Activated CD4-positive, alpha-beta T cell treated with anti-CD3 and anti-CD28 coated beads, Interleukin-2, amount 50 U/mL, for 16 hours (primary cell): ENCODE measurements around the gene SLC17A9.

Experiments used
- DNase-seq: peaks from one replicate; pipeline ENCODE4 v3.0.0-alpha.2; 2020

SLC17A9 gene

DNA sequence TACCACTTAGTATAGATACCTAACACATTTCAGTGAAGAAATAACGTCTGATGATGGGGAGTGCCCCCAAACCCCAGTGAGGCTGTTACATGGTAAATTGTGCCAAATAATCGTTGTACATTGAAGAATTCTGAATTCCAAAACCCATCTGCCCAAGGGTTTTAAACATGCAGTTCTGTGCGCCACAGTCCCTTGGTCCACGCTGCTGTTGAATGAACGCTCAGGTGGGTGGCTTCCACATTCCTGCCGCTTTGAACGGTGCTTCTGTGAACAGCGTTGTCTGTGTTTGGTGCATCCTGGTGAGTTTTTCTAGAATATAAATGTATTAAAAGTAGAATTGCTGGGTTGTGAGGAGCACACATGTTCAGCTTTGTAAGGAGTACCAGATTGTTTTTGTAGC is 11.6 kb upstream of the SLC17A9 start:
- DNase-seq, result no peak

DNA sequence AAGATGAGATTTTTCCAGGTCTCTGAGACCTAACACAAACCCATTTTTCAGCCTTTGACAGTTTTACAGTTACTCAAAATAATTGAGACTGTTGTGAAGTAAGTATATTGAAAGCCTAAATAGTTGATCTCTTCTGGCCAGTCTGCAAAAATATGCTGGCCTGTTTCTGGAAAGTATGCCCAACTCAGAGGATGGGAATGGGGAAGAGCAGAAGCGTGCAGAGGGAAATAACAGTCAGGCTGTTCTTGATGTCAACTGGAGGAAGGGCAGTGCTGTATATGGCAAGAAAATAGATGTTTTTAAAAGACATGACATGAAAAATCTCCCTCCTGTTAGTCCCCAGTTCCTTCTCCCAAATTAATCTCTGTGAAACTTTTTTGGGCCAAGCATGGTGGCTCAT is 10.7 kb upstream of the SLC17A9 start:
- no peak for DNase-seq

DNA sequence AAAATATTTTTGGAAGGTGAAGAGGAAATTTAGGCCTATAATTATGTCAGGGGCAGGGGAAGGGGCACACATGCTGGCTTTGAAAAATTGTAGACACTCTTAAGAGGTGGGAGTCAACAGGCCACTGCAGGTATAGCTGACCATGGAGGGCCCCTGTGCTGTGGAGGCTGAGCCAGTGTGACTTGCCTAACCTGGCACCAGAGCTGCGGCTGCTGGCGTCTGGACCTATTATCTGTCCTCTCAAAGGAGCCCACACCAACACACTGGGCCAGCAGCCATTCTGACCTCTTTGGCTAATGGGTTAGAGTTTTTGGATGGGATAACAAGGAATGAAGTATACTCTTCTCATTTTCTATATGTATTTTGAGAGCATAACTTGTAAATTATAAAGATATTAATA is 10.1 kb upstream of the SLC17A9 start:
- no peak for DNase-seq

DNA sequence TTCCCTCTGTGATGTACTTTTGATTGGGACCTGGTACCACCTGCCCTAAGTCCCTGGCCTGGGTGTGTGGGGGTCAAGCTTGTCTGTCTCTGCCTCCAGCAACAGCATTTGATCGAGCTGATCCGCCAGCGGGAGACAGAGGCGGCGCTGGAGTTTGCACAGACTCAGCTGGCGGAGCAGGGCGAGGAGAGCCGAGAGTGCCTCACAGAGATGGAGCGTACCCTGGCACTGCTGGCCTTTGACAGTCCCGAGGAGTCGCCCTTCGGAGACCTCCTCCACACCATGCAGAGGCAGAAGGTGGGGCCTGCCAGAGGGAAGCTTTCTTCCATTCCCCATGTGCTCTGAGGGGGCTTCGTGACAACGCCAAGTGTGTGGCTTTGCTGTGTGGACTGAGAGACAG is 9.1 kb upstream of the SLC17A9 start:
- no peak for DNase-seq

DNA sequence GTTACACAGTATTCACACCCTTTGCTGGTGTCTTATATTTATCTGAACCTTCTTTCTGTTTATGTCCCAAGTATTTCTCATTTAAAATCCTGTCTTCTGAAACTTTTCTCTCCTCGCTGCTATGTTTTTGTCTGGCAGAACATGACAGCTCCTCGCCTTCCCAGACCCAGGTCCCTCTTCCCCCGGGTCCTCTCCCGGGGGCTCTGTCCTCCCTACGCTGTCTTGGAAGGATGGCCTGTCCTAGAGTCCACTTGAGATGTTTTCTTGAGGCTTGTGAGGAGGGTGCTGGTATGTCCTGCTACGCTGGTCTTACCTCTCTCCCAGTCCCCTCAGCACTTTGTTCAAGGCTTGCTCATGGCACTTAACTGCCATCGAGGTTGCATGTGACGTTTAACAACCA is 8.3 kb upstream of the SLC17A9 start:
- DNase-seq, result no peak

DNA sequence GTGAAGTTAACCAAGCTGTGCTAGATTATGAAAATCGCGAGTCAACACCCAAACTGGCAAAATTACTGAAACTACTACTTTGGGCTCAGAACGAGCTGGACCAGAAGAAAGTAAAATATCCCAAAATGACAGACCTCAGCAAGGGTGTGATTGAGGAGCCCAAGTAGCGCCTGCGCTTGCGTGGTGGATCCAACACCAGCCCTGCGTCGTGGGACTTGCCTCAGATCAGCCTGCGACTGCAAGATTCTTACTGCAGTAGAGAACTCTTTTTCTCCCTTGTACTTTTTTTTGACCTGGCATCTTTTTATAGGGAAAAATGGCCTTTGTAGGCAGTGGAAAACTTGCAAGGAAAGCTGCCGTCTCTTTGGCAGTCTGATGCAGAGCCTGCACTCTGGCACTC is 7.8 kb upstream of the SLC17A9 start:
- DNase-seq, result no peak

DNA sequence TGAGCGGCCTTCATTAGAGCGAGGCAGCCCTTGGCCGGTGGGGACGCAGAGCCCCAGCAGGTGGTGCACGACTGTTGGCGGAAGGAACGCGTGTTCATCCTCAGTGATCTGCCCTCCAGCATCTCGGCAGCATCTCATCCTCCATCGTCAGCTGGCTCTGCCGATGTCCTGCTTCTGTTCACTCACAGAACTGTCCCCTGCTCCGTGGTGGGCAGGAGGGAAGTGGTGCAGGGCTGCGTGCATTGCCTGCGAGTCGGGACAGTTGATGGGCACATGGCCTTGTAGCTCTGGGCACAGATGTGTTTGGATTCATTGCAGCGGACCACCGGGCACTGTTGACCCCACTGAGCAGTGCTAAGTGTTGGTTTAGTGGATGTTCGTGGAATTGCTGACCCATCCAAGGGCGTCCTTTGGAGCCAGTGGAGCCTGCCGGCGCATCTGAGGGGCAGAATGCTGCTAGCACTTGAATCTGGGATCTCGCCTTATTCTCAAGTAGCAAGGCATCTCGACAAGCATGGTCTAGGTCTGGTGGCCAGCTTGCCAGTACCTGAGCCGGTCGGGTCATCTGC is 6.7 kb upstream of the SLC17A9 start:
- DNase-seq, result no peak

DNA sequence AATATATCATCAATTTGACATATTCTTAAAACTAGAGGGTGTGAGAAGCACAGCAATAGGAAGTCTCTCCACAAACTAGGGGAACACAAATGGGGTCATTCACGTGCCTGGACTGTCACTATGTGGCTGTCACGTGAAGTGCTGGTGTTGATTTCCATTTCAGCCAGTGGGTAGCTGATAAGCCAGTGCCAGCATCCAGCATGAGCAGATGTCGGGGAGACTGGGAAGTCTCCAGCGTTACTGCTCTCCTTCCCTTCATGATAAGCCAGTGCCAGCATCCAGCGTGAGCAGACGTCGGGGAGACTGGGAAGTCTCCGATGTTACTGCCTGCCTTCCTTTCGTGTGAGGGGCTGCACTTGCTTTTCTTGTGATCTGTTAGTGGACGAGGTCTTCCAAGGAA is 5.6 kb upstream of the SLC17A9 start:
- DNase-seq, result no peak

DNA sequence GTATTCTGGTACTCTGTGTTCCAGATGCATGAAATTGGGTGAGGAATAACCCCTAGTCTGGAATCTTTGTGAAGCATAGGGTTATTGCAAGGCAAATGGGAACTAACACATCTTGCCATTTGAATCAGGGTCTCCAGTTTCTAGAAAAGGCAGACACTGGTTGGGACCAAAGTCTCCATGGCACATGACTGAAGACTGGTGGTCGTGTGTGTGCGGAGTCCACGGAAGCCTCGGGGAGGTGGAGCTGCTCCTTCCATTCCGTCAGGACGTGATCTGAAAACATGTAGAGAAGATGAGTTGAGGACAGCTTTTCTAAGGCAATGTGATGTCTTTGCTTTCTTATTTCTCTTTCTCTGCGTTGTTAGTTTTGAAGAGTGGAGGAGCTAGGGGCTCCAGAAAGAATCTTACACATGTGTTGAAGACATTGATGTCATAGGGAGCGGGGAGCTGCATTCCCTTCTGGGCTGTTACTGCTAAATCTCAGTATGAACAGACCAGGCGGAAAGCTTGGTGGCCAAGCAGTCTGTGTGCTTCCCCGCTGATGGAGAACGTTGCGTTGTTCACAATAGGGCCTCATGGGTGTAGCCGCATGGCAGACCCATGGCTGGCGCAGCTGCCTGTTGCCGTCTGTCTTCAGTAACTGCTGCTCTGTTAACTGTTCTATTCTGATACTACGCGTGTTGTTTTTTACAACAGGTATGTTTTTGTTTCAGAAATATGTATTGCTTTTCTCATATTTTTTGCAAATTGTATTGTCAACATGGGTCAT is 4.8 kb upstream of the SLC17A9 start:
- no peak for DNase-seq

DNA sequence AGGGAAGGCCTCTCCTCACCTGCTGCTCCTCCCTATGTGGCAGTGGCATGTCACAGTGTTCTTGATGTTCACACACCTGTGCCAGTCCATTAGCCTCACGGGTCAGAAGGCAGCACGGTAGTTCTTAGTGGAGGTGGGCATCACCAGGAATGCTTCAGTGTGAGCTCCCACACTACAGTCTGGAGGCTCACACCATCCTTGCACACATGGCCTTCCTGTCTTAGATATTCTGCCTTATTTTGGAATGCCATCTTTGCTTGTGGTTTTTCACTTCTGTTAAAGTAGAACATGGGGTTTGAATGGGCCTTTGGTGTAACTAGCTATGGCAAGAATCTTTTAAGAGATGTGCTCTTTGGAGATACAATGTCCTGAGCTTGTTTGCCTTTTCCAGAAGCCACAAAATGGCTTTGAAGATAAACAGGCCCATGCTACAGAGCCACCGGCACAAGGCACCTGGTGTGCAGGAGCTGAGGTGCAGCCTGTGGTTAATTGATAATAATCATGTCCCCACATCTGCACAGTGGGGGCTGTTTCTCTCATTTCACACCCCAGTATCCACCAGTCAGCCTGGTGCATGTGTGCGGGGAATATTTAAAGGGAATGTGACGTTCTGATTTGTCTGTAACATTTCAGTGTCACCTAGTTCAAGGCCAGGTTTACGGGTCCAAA is 3.2 kb upstream of the SLC17A9 start:
- DNase-seq, result no peak

DNA sequence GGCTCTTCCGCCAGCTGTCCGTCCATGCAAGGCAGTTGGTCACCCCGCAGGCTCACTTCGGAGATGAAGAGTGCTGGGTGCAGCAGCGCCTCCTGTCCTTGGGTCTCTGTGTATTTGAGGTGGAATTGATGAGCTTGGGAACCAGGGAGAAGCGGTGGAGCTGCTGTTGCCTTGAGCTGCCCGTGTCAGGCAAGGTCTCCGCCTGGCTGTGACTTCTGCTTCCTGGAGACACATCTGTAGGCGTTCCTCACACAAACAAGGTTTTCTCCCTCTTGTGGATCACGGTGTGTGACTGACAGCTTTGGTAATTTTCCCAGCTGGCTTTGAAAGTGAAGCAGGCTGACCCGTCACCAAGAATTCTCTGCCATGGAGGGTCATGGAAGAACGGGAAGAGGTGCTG is 2.5 kb upstream of the SLC17A9 start:
- no peak for DNase-seq

DNA sequence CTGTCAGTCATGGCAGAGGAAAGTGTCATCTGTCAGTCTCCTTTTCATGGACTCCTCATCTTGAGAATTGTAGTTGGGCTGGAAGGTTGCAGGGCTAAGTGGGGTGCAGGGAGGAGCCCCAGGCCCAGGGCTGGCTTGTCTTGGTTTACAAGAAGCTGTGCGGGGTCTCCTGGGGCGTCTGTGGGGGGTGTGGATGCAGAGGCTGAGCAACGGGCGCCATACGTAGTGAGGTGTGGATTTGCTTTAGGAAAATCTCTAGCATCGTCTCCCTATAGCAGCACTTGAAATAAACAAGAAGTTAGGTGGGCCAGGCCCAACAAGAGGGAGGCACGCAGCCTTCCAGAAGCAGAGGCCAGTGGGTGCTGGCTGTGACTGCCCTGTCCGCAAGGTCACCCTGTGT is 1.8 kb upstream of the SLC17A9 start:
- no peak for DNase-seq

DNA sequence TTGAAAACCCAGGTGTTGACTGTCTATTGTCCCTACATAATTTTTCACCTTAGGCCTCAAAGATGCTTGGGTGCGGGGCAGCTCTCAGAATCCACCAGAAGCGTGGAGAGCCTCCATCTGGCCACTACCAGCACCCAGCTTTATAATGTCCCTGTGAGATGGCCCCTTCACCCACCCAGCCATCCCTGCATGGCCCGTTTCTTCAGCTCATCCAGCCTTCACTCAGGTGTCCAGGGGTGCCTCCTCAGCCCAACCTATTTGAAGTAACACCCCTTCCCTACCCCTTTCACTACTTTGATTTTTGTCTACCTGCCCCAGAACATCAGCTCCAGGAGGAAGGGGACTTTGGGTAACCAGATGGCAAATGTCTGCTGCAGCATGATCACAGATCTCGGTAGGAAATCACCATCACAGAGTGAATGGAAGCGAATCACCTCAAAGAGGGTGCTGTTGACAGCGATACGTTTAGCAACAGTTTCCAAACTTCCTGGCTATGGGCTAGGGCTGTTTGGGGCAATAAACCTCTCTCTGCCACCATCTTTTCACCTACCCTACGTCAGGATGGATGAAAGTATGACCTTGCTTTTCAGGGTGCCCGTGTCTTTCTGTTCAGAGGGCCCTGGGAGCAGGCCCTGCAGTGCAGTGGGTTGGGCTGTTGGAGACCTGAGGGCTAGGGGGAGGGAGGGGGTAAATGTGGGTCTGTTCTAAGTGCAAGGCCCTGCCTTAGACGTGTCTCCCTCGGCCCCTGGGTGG is 1.2 kb upstream of the SLC17A9 start:
- DNase-seq, result no peak

DNA sequence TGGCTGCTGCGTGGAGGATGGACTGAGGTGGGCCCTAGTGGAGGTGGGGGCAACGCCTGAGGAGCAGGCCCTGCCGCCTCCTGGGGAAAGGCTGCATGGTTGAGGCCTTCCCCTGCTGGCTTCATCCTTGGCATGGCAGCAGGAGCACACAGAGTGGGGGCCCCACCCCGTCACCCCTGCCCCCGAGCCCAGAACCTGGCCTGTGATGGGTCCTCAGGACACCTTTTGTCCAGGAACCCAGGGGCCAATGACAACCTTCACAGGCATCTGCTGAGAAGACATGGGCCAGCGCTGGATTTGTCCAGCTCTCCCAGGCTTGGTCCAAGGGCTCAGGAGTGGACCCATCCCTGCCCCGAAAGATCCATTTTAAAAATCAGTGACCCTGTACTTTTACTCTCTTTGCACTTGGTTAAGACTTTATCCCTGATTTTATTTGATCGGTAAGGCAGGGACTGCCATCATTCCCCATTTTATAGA is 575 bp upstream of the SLC17A9 start:
- no peak for DNase-seq

DNA sequence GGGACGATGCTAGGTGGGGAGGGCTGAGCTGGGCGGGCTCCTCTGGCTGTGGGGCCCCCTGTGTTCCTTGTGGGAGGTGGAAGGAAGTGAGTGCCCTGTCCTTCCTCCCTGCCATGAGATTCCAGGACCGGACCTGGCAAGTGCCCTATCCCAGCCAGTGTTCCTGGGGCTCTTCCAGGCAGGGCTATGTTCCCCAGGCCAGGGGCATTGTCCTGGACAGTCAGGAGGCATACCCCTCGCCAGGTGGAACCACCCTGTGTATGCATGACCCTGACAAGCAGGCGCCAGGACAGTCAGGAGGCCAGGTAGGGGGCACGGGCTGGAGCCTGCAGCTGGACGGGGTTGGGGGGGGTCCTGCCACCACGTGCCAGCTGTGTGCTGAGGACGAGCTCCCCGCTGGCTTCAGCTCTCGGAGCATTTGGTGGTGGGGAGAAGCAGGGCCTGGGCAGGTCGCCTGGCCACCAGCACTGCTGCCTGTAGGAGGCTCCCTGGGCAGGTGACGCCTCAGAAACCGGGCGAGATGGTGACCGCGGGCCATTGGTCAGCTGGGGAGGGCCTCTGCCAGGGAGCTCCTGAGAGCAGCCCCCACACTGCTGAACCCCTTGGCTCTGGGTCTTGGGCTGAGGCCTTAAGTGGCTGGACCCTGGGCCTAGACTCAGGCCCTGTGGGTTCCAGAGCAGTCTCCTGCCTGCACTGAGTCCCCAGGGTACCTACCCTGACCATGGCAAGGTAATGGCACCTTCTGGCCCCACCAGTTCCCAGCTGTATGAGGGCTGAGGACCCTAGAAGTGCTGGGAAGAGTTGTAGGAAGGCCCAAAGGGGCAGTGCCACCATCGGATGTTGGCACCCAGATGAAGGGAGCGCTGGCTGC is 694 bp downstream of the SLC17A9 start:
- DNase-seq, result no peak

DNA sequence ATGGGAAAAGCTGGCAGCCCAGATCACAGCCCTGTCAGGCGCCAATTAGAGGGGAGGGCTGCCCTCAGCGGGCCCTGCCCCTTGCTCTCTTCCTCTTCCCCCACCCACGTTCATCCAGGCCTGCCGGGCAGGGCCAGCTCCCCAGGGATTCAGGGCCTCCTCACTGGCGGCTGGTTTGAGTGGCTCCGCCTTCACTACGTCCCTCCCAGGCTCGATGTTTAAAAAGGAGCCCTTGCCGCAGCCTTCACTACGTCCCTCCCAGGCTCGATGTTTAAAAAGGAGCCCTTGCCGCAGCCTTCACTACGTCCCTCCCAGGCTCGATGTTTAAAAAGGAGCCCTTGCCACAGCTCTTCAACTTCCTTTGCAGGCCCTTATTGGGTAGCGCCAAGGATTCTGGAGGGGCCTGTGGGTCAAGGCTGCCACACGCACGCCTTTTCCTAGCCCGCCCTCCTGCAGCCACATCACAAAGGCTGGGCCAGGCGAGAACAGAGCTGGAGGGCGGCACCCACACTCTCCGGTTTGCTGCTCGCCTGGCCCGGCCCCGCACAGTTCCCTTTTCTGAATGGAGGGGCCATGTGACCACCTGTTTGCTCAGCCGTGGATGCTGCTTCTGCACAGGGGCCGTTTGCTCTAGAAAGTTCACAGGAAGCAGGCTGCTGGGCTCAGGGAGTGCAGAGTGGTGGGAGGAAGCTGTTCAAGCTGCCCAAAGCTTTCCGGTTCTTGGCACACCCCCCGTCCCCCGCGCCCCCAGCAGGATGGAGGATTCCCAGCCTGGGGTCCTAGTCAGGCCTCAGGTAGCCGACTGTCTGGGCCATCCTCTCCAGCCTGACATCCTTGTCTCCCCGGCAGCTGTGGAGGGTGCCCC is 1.6 kb downstream of the SLC17A9 start:
- DNase-seq, result peak; percentile 42

DNA sequence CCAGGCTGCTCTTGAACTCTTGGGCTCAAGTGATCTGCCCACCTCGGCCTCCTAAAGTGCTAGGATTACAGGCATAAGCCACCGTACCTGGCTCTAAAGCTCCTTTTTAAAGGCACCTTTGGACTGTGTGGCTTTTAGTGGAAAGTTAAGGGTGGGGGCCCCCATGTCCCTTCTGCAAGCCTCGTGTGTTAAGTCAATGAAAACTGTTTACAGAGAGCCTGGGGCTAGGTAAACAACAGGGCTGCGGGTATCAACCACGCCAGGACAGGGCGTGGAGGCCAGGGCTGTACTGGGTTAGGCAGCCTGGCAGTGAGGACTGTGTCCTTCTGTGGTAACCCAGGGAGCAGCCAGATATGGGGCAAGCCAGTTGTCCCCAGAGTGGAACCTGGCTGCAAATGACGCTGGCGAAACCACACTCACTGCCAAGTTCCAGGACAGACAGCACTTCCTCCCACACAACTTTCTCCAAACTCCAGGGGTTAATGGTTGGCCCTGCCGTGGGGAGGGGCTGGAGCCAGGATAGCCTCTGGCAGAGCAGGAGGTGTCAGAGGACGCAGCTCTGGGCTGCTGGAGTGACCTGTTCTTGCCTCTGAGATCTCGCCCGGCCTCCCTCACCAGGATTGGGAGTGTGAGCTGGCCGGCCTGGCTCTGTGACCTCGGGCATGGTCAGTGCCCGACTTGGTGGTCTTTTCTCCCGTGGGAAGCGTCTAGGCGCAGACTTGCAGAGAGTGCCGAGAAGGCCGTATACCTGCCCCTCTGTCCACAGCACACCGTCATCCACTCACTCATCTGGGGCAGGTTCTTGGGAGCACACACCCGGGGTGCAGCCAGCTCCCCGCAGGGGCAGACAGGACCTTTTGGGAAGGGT is 3.2 kb downstream of the SLC17A9 start:
- no peak for DNase-seq

DNA sequence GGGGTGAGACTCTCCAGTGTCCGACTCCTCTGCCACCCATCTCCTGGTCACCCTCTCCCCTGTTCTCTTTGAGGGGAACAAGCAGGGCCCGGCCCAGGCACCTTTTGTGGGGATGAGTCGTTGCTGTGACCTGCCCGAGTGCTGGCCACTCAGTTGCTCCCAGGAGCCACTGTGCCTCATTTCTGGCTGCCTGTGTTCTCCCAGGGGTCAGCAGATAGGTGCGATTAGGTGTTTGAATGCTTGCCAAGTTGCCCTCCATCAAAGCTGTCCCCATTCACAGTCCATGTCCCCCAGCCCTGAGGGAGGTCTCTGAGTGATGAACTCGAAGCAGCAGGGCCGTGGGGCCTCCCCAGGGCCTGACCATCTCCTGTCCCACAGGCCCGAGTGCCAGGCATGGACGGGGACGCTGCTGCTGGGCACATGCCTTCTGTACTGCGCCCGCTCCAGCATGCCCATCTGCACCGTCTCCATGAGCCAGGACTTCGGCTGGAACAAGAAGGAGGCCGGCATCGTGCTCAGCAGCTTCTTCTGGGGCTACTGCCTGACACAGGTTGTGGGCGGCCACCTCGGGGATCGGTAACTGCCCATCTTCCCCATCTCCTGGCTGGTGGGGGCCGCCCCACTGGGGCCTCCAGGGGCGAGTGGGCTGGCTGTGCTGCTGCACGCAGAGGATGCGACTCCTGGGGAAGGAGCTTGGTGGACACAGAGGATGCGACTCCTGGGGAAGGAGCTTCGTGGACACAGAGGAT is 4.1 kb downstream of the SLC17A9 start:
- DNase-seq, result no peak
